ENCODE measurements around the gene EXD3.

DNA sequence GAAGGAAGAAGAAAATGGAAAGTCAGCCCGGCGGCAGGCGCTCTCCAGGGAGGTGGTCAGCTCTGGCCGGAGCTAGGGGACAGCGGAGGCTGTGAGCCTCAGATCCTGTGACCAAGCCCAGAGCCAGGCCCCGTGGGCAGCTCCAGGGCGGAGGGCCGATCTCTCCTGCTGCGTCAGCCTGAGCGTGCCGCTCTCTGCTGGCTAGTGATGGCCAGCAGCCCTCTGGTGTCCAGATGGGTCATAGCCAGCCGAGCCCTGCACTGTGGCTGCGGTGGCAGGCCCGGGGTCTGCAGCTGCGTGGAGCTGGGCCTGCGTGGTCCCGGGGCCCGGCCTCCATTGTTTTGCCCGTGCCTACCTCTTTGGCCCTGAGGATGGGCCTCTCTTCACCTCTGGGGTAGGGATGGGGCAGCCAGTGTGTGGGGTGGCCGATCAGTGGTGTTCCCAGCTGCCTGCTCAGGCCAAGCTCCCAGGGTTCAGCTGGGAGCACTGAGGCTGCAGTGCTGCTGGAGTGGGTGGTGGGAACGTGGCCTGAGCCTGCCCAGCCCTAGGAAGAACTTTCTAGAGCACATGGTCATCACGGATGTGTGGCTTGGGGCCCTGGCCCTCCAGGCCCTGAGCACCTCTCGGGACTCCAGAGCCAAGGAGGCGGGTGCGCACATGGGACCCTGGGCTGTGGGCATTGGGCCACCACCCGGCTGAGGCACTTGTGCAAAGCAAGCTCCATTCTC is 103.8 kb downstream of the EXD3 start:
- no peak for TF ChIP-seq CHD2 (IDR thresholded peaks at IDR 0.05; ENCODE audit: low read length, partially characterized antibody)
- TF ChIP-seq CTCF (IDR thresholded peaks at IDR 0.05), result no peak
- TF ChIP-seq ZC3H11A (IDR thresholded peaks at IDR 0.05), result no peak
- TF ChIP-seq CHD4 (IDR thresholded peaks at IDR 0.05; ENCODE audit: borderline replicate concordance), result no peak
- TF ChIP-seq EP300 (IDR thresholded peaks at IDR 0.05), result no peak
- TF ChIP-seq POLR2A (IDR thresholded peaks at IDR 0.05; ENCODE audit: low read length), result no peak
- no peak for TF ChIP-seq PBX3 (IDR thresholded peaks at IDR 0.05)
- no peak for TF ChIP-seq PHF8 (IDR thresholded peaks at IDR 0.05; ENCODE audit: borderline replicate concordance, low read depth)
- no peak for TF ChIP-seq RNF2 (IDR thresholded peaks at IDR 0.05; ENCODE audit: borderline replicate concordance, low read depth)
- no peak for TF ChIP-seq USF2 (IDR thresholded peaks at IDR 0.05)
